ENCODE results near the gene NCKAP5. TPM values are rescaled to one million over a fixed set of nuclear protein-coding genes. Genes with fewer than 3 reads are reported as not detected.

NCKAP5 gene
- total and polyA plus RNA-seq, 2 of the 13 experiments (the other 11 are each of a cell fraction or from before 2014, with no cell fraction given): 0.01 TPM; not detected in 1

DNA sequence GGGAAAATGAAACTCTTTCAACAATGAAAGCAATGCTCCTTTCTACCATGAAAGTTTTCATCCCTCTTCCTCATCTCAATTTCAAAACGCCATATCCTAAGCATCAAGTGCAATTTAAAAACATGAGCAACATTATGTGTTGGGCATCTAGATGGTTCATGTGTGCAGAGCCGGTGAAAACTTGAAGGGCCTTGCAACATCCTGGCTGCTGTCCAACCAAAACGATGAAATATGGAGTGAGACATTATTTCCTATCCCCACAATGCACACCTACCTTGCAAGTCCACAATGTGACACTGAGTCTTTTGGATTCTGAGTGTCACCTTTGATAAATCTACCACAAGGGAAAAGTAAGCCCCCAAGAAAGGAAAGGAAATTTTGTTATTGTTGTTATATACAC lies 110.0 kb downstream of the NCKAP5 start:
- ChIA-PET CTCF (ENCODE audit: low intra/inter-chr PET ratio, low total read pairs) (no interaction called here), POLR2A (no interaction called here)
- DNase-seq (ENCODE audit: low spot score): no peak
- no TSS peak for BruUV-seq (replicated peaks)
- no peak for ATAC-seq
- no peaks in the 10 kb centered on the region for H3K27me3 ChIP-seq (ENCODE audit: control insufficient read depth in 1 of 2, insufficient read depth in 2 of 2, low read length in 2 of 2)
- H3K27ac ChIP-seq (ENCODE audit: extremely low read length, insufficient read depth, low read length): no peak overlapping the region
- no peak overlapping the region for H3K4me2 ChIP-seq (ENCODE audit: low read depth, low read length)
- TF ChIP-seq KMT2B (CRISPR knock-in tag; IDR thresholded peaks at IDR 0.05) (no peak), ZNF543 (CRISPR knock-in tag; IDR thresholded peaks at IDR 0.05) (no peak), ZNF619 (CRISPR knock-in tag; IDR thresholded peaks at IDR 0.05) (no peak), NR3C1 (CRISPR knock-in tag; IDR thresholded peaks at IDR 0.05) (no peak), KLF12 (CRISPR knock-in tag; IDR thresholded peaks at IDR 0.05; ENCODE audit: borderline replicate concordance) (no peak), CHD4 (IDR thresholded peaks at IDR 0.05; ENCODE audit: borderline replicate concordance, low read length) (no peak), ZNF501 (CRISPR knock-in tag; IDR thresholded peaks at IDR 0.05) (no peak), ZNF20 (CRISPR knock-in tag; IDR thresholded peaks at IDR 0.05) (no peak), TCF7 (IDR thresholded peaks at IDR 0.05; ENCODE audit: low read depth) (no peak), E2F1 (CRISPR knock-in tag; IDR thresholded peaks at IDR 0.05) (no peak), REST (IDR thresholded peaks at IDR 0.05; ENCODE audit: borderline replicate concordance in 1 of 2, low read depth in 1 of 2, low read length in 2 of 2) (no peak), ZHX1 (CRISPR knock-in tag; IDR thresholded peaks at IDR 0.05; ENCODE audit: low read depth) (no peak), MNT (IDR thresholded peaks at IDR 0.05) (no peak), GATAD2A (CRISPR knock-in tag; IDR thresholded peaks at IDR 0.05) (no peak)
- TF ChIP-seq, protein P1, sequence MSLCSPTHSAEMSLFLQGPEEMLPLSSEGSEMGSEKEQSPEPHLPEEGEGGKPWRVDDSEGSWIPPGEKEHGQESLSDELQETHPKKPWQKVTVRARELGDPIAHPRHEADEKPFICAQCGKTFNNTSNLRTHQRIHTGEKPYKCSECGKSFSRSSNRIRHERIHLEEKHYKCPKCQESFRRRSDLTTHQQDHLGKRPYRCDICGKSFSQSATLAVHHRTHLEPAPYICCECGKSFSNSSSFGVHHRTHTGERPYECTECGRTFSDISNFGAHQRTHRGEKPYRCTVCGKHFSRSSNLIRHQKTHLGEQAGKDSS (CRISPR knock-in tag; IDR thresholded peaks at IDR 0.05; ENCODE audit: borderline replicate concordance, low read depth): no peak
- no peaks in the 10 kb centered on the region for H3K79me2 ChIP-seq (ENCODE audit: insufficient read depth, low read length)
- in situ Hi-C loops (cut with HindIII; ENCODE audit: extremely low pct_ligation_motif_present, low pct_unique_long_range_greater_than_20kb): no loop called here
- FAIRE-seq: no peak
- no peak overlapping the region for H3K4me3 ChIP-seq (replicated peaks in 1 of 3; ENCODE audit: insufficient read depth in 1 of 3, low read depth in 2 of 3, low read length in 3 of 3)
- H2AFZ ChIP-seq (ENCODE audit: low read length): no peak overlapping the region
- 5% methylated on average over 3 of the region's 3 CpGs for WGBS (ENCODE audit: low lambda C conversion rate)
- H3K4me1 ChIP-seq (ENCODE audit: insufficient read depth, low read length): no peaks in the 10 kb centered on the region
- no peak overlapping the region for H3K9ac ChIP-seq (ENCODE audit: insufficient read depth, low read depth, low read length)
- H4K20me1 ChIP-seq (ENCODE audit: insufficient read depth, low read length): no peaks in the 10 kb centered on the region
- H3K36me3 ChIP-seq (replicated peaks in 1 of 2; ENCODE audit: control insufficient read depth in 1 of 2, insufficient read depth in 2 of 2, low read length in 2 of 2): no peaks in the 10 kb centered on the region
- H3K9me3 ChIP-seq (ENCODE audit: low read length): no peaks in the 10 kb centered on the region
- intact Hi-C loops (cut with micrococcal nuclease; ENCODE audit: unreplicated experiment): no loop called here

All from HepG2 (cell line).